ENCODE results near the gene PROSER2.

PROSER2 gene

DNA sequence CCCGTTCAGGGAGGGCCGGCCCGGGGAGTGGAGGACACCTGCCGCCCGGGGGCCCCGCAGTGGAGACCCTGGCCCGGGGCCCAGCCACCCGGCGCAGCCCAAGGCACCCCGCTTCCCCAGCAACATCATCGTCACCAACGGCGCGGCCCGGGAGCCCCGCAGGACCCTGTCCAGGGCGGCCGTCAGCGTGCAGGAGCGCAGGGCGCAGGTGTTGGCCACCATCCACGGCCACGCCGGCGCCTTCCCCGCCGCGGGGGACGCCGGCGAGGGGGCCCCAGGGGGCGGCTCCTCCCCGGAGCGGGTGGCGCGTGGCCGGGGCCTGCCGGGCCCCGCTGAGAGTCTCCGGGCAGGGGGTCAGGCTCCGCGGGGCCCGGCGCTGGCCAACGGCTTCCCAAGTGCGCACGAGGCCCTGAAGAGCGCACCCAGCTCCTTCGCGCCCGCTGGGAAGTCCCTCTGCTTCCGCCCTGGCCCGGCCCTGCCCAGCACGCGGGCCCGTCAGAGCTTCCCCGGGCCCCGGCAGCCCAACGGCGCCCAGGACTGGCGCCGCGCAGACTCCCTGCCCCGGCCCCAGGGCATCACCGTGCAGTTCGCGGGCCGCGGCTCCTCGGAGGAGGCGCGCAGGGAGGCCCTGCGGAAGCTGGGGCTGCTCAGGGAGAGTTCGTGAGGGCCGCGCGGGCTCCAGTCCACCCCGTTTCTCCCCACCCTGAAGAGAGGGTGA, 46.7 kb downstream of the PROSER2 start:
- no peak for DNase-seq (ENCODE audit: low read depth)

DNA sequence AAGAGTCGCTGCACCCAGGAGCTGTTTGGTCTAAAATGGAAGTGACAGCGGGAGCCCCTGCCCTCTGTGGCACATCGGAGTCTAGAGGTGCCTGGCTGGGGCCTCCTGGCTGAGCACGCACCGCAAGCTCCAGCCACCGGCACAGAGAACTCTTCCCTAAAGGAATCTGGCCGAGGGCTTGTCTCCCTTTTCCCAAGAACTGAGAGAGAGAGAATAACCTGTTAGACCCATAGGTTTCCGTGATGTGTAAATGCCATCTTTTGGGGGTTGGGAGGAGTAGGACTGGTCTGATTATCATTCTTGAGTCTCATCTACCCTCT, 47.3 kb downstream of the PROSER2 start:
- DNase-seq (ENCODE audit: low read depth): no peak

DNA sequence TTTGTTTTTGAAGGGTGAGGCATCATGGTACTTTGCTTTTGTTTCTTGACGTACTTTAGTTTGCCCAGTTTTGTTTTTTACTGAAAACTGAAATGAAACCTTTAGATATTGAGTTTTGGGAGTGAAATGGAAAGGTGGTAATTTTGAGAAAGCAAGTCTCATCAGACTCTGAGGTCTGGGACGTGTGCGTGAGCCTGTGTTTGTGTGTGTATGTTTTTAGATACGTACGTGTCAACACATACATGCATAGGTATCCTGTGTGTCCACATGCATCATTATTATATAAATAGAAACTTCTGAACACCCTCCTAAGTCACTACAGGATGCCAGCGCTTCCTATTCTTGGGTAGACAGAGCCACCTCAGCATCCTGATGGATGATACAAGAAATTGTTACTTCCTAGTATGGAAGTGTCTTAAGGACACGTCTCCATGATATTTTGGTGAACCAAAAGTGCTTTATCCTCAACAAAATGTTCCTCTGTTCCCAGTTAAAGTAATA, 47.8 kb downstream of the PROSER2 start:
- DNase-seq (ENCODE audit: low read depth): no peak

DNA sequence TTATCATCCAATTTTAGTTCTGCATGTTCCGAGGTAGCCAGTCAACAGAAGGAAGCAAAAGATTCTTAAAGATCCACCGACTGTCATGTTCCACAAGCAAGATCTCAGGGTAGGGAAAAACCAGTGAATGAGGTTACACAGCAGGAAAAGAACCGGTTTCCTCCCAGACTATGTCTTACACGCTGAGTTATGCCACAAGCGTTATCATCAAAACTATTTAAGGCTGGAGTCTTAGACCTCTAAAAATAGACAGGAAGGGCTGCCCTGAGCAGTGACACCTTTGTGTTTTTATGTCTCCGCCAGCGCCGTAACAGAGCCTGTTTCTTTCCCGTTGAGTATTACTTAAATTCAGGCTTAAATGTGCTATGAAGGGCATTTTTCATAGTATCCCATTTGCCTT, 48.3 kb downstream of the PROSER2 start:
- DNase-seq (ENCODE audit: low read depth): no peak

DNA sequence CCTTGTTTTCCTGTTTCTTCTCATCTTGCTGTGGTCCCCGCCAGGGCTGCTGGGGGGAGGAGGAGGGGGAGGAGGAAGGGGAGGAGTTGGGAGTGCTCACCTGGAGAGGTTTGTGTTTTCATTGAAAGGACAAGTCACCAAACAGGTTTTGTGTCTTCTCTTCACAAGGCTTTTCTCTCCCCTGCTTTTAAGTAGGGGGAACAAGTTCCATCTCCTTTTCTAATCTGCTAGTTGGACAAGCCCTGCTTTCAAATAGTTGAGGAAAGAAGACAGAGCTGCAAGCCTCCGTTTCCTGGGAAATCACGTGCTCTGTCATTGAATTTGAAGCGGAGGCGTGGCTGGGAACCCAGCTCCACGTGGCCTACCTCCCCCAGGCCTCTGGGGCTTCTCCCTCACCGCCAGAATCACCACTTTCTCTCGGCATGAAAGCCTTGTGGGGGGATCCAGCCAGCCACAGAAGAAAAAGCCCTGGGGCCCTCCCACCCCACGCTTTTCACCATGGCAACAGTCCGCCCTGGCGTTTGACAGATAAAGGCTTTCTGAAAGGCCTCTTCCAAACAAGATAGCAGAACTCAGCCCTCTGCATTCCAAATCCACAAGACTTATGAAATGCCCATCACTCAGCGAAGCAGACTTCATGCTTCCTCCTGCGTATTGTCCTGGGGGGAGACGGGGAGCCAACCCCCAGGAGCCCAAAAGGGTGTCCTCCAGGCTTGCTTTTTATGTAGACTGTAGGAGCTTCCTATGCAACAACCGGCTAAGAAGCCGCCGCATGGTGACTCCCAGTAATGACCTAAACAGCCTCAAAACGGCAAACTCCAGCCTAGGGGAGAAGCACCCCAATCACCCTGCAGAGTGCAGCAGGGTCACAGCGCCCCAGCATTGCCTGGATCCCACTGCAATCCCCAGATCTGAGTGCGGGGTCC, 51.7 kb downstream of the PROSER2 start:
- no peak for DNase-seq (ENCODE audit: low read depth)

DNA sequence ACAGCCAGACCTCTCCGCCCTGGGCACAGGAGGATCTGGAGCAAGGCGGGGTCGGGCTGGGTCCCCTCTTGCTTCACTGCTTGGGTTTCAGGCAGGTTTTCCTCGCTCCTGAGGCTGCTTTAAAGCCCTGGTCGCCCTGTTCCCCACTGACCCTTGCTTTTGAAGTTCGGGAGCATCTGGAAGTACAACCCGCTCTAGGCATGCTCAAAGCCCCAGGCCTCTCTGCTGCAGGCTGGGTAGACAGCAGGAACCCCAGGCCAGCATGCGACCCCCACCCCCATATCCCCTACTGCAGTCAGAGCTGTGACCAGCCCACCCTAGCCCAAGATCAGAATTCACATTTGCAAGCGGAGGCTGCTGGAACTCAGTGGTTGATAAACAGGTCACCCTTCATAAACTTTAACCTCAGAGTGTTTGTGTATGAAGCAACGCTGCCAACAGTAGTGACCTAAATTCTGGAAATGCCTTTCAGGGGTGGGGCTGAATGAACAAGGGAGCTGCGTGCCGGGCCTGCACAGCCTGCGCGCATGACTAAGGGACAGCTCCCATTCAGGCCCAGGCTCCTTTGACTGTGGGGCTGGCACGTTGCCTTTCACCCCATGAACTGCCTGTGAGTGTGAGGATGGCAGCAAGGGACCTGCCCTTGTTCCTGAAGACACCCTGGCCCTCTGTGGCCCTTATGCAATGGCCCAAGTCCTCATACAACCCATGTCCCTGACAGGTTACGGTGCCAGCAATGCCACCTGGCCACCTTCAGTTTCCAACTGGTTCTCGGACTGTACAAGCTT, 52.5 kb downstream of the PROSER2 start:
- DNase-seq (ENCODE audit: low read depth): peak; percentile 79

DNA sequence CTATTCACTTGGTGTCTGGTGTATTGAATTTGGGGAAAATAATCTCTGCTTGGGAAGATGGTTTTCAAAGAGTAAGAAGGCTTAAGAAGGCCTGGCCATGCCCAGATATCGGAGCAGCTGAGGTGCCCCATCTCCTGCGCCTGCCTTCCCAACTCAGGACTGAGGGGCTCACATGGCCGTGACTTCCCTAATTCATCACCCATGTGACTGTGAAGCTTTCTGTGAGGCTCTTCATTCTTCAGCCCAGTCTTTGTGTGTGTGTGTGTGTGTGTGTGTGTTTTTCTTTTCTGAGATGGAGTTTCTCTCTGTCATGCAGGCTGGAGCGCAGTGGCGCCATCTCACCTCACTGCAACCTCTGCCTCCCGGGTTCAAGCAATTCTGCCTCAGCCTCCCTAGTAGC, 53.2 kb downstream of the PROSER2 start:
- no peak for DNase-seq (ENCODE audit: low read depth)

DNA sequence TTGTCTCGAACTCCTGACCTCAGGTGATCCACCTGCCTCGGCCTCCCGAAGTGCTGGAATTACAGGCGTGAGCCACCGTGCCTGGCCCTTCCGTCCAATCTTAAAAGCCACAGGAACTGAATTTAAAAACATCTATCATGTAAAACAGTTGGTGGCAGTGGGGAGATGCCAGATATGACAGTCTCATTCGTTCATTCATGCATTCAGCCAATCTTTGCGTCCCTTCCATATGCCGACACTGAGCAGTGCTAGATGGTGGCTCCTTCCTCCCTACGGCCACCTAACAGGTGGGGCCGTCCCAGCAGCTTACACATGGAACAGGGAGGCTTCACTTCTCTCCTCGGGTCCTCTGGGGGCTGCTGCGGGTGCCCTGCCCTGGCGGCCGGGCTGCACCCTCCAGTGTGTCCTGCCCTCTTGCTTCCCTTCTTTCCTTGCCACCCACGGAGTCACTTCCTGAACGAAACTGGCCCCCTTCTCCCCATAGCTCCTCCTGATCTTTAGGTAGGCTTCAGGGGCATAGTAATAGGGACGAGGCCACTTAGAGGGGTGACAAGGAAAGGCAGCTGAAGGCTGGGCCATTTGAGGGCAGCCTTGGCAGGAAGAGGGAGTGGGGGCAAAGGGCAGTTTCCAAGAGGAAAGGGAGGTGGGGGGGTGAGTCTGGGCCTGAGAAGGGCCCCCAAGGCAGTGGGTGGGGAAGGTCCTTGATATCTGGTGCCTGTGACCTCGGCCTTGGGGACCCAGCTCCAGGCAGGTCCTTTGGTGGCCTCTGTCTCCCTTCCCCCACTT, 53.8 kb downstream of the PROSER2 start:
- no peak for DNase-seq (ENCODE audit: low read depth)

DNA sequence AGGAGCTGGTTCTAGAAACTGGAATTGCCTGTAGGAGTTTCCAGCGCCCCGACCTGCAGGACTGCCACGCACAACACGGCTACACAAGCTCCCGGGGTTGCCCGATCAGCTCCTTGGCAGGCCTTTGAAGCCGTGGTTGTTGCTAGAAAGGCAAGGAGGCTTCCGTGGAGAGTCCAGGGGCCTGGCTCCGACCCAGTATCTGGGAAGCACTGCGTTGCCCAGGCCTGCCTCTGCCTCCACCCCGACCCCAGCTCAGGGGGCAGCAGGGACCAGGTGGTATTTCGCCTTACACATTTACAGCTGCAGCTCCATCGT, 54.4 kb downstream of the PROSER2 start:
- DNase-seq (ENCODE audit: low read depth): no peak

DNA sequence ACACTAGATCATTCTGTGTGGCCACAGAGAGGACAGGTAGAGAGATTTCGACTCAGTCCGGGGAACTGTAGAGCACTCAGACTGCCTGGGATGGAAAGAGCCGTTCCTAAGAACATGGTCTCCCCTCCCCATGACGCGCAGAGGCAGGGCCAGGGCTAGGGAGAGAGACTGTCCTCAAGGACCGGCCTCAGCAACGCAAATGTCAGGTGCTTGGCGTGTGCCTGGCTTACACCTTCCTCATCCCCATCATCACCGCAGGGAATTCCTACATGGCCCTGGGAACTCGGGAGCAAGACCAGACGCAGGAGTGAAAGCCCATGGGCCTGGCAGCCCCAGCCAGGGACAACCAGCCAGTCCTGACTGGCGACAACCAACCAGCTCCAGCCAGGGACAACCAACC, 55.6 kb downstream of the PROSER2 start:
- DNase-seq (ENCODE audit: low read depth): no peak

DNA sequence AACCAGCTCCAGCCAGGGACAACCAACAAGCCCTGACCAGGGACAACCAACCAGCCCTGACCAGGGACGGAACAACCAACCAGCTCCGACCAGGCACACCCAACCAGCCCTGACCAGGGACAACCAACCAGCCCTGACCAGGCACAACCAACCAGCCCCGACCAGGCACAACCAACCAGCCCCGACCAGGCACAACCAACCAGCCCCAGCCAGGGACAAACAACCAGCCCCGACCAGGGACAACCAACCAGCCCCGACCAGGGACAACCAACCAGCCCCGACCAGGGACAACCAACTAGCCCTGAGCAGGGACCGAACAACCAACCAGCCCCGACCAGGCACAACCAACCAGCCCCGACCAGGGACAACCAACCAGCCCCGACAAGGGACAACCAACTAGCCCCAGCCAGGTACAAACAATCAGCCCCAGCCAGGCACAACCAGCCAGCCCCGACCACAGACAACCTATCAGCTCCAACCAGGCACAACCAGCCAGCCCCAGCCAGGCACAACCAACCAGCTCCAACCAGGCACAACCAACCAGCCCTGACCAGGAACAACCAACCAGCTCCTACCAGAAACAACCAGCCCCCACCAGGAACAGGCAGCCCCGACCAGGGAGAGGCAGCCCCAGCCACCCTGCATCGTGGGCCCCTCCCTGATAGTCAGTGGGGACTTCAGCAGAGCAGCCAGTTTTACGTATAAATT, 56.4 kb downstream of the PROSER2 start:
- no peak for DNase-seq (ENCODE audit: low read depth)

DNA sequence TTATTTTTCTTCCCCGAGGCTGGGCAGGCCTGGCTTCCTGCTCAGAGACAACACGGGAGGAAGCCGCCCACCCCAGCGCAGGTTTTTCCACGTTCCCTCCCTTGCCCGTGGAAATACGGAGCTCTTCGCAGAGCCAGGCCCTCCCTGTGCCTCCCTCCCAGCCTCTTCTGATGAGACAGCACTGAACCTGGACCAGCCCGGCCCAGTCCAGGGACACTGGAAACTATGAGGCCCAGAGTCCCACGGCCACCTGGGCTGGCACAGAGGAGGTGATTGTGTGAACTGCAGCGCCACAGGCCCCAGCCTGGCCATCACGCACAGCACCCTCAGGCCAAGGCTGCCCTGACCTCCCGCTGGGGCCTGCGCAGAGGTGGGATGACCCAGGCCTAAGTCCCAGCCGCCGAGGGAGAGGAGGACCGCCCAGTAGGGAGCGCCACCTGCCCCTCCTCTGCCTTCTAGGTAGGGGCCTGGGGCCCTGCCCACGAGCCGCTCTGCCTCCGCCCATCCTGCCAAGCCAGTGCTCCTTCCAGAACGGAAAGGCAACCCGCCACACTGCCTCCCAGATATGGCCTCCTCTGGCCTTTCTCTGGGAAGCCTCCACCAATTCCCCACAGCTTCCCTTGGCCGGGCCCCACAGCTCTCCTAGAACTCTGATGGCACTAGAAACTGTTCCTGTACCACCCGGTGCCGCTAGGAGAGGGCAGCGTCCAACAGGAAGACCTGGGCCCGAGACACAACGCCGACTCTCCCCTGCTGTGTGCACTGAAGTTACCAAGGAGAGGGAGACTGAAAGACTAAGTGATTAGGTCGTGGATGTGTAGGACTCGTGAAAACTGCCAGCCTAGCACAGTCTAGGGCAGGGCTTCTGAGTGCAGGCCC, 57.2 kb downstream of the PROSER2 start:
- DNase-seq (ENCODE audit: low read depth): no peak

DNA sequence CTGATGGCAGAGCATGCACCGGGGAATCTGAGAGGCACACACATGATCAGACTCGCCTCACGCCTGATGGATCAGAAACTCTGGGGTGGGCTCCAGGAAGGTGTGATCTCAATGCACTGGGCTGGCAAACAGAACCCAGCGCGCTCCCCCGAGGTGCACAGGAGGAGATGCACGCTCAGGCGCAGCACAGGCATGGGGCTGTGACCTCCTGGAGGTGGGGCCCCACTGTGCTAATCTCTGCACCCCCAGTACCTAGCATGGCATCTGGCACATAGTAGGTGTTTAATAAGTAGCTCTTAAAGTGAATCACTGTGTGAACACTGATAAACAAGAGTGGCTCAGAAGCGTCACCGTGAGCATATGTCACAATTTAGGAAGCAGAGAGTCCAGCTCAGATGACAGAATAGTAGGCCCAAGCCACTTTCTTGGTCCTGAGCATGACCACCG, 57.9 kb downstream of the PROSER2 start:
- DNase-seq (ENCODE audit: low read depth): no peak

DNA sequence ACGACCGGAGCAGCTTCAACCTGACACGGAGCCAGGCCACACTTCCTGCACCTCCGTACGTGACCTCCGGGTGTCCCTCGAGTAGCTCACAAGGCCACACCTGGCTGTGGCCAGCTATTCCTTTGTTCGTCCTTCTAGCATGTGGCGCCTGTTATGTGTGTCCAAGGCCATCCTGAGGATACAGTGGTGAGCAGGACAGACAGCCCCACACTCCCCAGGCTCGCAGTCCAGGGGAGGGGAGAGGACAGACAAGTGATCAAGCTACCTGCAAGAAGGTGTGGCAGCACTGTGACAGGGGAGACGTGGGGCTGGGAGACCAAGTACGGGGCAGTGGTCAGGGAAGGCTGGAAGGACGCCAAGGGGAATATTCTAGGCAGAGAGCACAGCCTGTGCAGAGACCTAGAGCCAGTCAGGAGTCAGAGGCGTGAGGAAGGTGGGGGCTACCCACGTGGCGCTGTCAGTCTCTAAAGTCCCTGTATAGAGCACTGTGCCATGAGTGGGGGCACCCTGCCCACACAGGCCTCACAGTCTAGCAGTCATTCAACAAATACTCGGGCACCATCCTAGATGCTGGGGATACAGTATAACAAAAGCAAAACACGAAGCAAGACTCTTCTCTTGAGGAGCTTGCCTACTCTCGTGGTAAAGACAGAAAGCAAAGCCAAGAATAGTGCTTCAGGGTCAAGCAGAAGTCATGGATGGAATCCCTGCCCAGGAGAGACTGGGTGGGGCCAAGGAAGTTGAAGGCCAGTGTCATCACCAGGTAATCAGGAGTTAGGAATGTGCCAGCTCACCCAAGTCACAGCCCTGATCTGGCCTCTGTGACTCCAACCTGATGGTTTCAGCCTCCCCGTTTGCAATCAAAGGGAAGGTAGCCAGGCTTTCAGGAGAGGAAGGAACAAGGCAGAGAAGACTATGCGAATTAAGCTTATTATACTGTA, 58.6 kb downstream of the PROSER2 start:
- no peak for DNase-seq (ENCODE audit: low read depth)

DNA sequence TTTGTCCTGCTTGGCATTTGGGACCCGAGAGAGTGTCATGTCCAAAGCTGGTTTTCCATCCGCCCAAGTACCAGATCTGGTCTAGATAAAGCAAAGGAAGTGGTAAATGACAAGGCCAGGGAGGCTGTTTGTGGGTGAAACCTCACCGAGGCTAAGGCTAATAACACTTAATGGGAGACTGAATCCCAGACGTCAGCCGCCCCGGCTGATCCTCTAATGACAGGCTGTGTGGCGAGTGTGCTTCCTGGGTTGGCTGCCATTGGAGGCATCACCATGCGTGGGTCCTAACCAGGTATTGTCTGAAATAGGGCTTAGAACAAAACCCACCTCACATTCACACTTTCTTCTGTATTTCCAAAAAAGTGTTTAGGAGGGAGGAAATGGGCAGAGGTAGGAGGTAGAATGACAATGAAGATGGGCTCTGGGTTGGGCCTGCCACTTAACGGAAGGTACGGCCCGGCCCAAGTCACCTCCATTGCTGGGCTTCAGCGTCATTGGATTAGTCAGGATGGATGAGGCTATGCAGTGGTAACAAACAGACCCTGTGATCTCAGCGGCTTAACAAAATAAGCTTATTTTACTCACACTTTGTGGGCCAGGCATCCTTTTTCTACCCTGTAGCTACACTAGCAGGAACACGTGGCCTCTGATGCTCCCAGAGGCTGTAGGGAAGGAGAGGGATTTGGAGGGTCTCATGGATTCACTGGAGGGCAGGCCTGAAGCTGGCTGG, 59.7 kb downstream of the PROSER2 start:
- no peak for DNase-seq (ENCODE audit: low read depth)

DNA sequence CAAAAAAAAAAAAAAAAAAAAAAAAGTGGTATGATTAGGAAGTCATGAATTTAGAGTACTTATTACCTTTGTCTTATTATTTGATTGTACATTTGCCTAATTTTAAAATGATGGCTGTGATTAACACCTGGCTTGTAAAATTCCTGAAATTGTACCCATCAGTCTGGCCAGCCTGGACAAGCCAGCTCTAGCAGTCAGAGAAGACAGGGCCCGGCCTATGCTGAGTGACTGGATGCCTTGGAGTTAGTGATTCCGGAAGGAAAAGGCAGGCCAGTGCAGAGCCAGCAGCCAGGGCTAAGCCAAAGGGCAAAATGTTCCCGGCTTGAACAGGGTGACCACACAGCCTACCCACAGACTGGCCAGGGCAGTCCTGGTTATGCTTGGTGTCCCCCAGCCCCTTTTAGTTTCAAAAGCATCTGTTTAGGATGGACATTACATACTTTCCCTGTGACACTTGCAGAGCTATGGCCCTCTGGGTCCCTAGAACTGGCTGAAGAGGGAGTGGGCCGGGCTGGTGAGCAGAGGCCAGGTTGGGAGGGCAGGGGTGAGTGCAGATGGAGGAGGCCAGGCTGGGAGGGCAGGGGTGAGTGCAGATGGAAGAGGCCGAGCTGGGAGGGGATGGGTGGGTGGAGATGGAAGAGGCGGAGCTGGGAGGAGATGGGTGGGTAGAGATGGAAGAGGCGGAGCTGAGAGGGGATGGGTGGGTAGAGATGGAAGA, 61.7 kb downstream of the PROSER2 start:
- no peak for DNase-seq (ENCODE audit: low read depth)

DNA sequence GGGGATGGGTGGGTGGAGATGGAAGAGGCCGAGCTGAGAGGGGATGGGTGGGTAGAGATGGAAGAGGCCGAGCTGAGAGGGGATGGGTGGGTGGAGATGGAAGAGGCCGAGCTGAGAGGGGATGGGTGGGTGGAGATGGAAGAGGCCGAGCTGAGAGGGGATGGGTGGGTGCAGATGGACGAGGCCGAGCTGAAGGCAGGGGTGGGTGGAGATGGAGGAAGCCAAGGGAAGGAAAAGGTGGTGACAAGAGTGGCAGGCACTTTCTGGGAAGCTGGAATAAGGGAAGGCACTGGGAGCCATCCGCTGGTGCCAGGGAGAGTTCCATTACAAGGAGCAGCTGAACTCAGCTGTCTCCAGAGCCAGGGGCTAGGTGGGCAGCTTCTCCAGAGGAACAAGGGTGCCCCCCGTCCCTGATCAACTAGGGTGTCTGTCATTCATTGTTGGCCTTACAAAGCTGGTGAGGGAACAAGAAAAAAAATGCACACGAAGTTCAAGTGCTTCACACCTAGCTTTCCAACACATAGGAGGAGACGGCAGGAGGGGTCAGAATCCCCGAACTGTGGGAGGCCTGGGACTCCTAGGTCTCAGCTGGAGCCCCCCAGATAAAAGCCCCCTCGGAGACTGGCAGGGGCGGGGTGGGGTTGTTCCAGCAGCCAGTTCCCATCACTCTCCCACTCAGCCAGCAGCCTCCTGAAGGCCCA, 62.4 kb downstream of the PROSER2 start:
- no peak for DNase-seq (ENCODE audit: low read depth)

Measured in GM04504 (cell line).